ENCODE measurements around the gene CUX1.
A peak's percentile ranks its signal among the peaks of the same experiment; 100 is the strongest.

Gene CUX1

GRCh38 chr7:102286237-102287110, 469.0 kb downstream of the CUX1 start, which contains the start of gene SH2B2 (continued):
- TF ChIP-seq ZNF530 (tag by site-specific recombination; IDR thresholded peaks at IDR 0.05; ENCODE audit: low read depth) (no peak), ZNF341 (tag by site-specific recombination; IDR thresholded peaks at IDR 0.05; ENCODE audit: low read depth) (no peak), SALL2 (tag by site-specific recombination; IDR thresholded peaks at IDR 0.05; ENCODE audit: borderline replicate concordance) (no peak), ZNF350 (tag by site-specific recombination; IDR thresholded peaks at IDR 0.05) (no peak), ZNF10 (tag by site-specific recombination; IDR thresholded peaks at IDR 0.05) (no peak), ZNF629 (tag by site-specific recombination; IDR thresholded peaks at IDR 0.05) (peak; percentile 31; the same call in 1 of the 2 replicates), ZNF274 (IDR thresholded peaks at IDR 0.05; ENCODE audit: low read length) (no peak), ZNF274 (tag by site-specific recombination; IDR thresholded peaks at IDR 0.05; ENCODE audit: borderline replicate concordance) (no peak), ZNF335 (tag by site-specific recombination; conservative IDR thresholded peaks at IDR 0.05) (peak; percentile 69), ZNF433 (tag by site-specific recombination; IDR thresholded peaks at IDR 0.05; ENCODE audit: low read depth) (no peak), ZSCAN30 (tag by site-specific recombination; IDR thresholded peaks at IDR 0.05) (no peak), ZNF37A (tag by site-specific recombination; IDR thresholded peaks at IDR 0.05) (no peak), ZSCAN5A (tag by site-specific recombination; IDR thresholded peaks at IDR 0.05) (no peak), ZBTB21 (tag by site-specific recombination; IDR thresholded peaks at IDR 0.05) (no peak), ZNF146 (tag by site-specific recombination; IDR thresholded peaks at IDR 0.05) (no peak), ZNF416 (tag by site-specific recombination; IDR thresholded peaks at IDR 0.05) (no peak), MEIS1 (CRISPR knock-in tag; IDR thresholded peaks at IDR 0.05; ENCODE audit: borderline replicate concordance) (no peak), YY2 (tag by site-specific recombination; IDR thresholded peaks at IDR 0.05) (peak; percentile 44), ELK4 (IDR thresholded peaks at IDR 0.05; ENCODE audit: borderline replicate concordance, low read depth, low read length) (no peak), ZNF521 (tag by site-specific recombination; IDR thresholded peaks at IDR 0.05) (no peak), ZFP69B (tag by site-specific recombination; IDR thresholded peaks at IDR 0.05) (peak; percentile 44), ZNF366 (tag by site-specific recombination; conservative IDR thresholded peaks at IDR 0.05) (no peak), MZF1 (tag by site-specific recombination; IDR thresholded peaks at IDR 0.05; ENCODE audit: borderline replicate concordance) (no peak), KLF8 (tag by site-specific recombination; IDR thresholded peaks at IDR 0.05) (peak; percentile 24; the same call in 1 of the 2 replicates), ZBTB26 (tag by site-specific recombination; optimal IDR thresholded peaks at IDR 0.05) (peak; percentile 11), ZBTB1 (tag by site-specific recombination; IDR thresholded peaks at IDR 0.05) (no peak), ZIC2 (tag by site-specific recombination; IDR thresholded peaks at IDR 0.05) (peak; percentile 96), ZNF610 (tag by site-specific recombination; IDR thresholded peaks at IDR 0.05; ENCODE audit: borderline replicate concordance) (peak; percentile 50; the same call in 1 of the 2 replicates)
- TF ChIP-seq, protein P1, sequence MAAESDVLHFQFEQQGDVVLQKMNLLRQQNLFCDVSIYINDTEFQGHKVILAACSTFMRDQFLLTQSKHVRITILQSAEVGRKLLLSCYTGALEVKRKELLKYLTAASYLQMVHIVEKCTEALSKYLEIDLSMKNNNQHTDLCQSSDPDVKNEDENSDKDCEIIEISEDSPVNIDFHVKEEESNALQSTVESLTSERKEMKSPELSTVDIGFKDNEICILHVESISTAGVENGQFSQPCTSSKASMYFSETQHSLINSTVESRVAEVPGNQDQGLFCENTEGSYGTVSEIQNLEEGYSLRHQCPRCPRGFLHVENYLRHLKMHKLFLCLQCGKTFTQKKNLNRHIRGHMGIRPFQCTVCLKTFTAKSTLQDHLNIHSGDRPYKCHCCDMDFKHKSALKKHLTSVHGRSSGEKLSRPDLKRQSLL (tag by site-specific recombination; IDR thresholded peaks at IDR 0.05) = no peak; the same call in 1 of the 2 replicates
- TF ChIP-seq, protein P2, sequence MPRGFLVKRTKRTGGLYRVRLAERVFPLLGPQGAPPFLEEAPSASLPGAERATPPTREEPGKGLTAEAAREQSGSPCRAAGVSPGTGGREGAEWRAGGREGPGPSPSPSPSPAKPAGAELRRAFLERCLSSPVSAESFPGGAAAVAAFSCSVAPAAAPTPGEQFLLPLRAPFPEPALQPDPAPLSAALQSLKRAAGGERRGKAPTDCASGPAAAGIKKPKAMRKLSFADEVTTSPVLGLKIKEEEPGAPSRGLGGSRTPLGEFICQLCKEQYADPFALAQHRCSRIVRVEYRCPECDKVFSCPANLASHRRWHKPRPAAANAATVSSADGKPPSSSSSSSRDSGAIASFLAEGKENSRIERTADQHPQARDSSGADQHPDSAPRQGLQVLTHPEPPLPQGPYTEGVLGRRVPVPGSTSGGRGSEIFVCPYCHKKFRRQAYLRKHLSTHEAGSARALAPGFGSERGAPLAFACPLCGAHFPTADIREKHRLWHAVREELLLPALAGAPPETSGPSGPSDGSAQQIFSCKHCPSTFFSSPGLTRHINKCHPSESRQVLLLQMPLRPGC (tag by site-specific recombination; IDR thresholded peaks at IDR 0.05) = no peak
- TF ChIP-seq, protein P3, sequence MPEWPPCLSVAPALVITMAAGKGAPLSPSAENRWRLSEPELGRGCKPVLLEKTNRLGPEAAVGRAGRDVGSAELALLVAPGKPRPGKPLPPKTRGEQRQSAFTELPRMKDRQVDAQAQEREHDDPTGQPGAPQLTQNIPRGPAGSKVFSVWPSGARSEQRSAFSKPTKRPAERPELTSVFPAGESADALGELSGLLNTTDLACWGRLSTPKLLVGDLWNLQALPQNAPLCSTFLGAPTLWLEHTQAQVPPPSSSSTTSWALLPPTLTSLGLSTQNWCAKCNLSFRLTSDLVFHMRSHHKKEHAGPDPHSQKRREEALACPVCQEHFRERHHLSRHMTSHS (tag by site-specific recombination; IDR thresholded peaks at IDR 0.05) = peak; percentile 19; the same call in 1 of the 2 replicates
